H1 (cell line): ENCODE data around the gene SSH2. TPM values are rescaled to one million over a fixed set of nuclear protein-coding genes. Genes with fewer than 3 reads are reported as not detected.
A peak's percentile ranks its signal among the peaks of the same experiment; 100 is the strongest.

ENCODE experiments used
- ASH2L ChIP-seq: fragments of 200-600, 300-600 bp; sonication (generic); IDR thresholded peaks from one replicate; pipeline ENCODE4 v1.7.1; 2017; ENCODE audit warnings: low read length
- CHD2 ChIP-seq: IDR thresholded peaks from 2 replicates; pipeline ENCODE4 v1.6.1; 2012; ENCODE audit warnings: low read length, improper control_type of control experiment
- CTBP2 ChIP-seq: IDR thresholded peaks from 2 replicates; pipeline ENCODE4 v1.7.0; 2011; ENCODE audit warnings: borderline replicate concordance, mild to moderate bottlenecking, moderate library complexity, mixed read lengths, low read length; ENCODE audit not compliant: insufficient read depth, insufficient read length
- EGR1 ChIP-seq: IDR thresholded peaks from 2 replicates; pipeline ENCODE4 v1.6.1; 2011; ENCODE audit warnings: low read depth, low read length, borderline replicate concordance
- JUN ChIP-seq: IDR thresholded peaks from 2 replicates; pipeline ENCODE4 v1.6.1; 2011; ENCODE audit warnings: low read depth, mild to moderate bottlenecking, improper control_type of control experiment, low read length
- KDM1A ChIP-seq: fragments of 200-600, 300-600 bp; sonication (generic); IDR thresholded peaks from 2 replicates; pipeline ENCODE4 v1.7.1; 2016; ENCODE audit warnings: mild to moderate bottlenecking, low read length, borderline replicate concordance
- KDM4A ChIP-seq: IDR thresholded peaks from one replicate; pipeline ENCODE4 v1.7.1; 2012; ENCODE audit warnings: low read depth, mild to moderate bottlenecking, moderate library complexity, low read length, inconsistent platforms; ENCODE audit not compliant: severe bottlenecking
- PHF8 ChIP-seq: fragments of 200-600 bp; sonication (generic); conservative IDR thresholded peaks from 2 replicates; pipeline ENCODE4 v1.7.1; 2012; ENCODE audit warnings: low read depth, mild to moderate bottlenecking, inconsistent platforms, low read length, moderate library complexity
- RBBP5 ChIP-seq: IDR thresholded peaks from 2 replicates; pipeline ENCODE4 v1.7.1; 2012; ENCODE audit warnings: low read depth, mild to moderate bottlenecking, inconsistent platforms, low read length, moderate library complexity, borderline replicate concordance
- SAP30 ChIP-seq: fragments of 300-600 bp; sonication (generic); IDR thresholded peaks from 2 replicates; pipeline ENCODE4 v1.7.1; 2012; ENCODE audit warnings: low read length, moderate library complexity, mild to moderate bottlenecking, inconsistent platforms; ENCODE audit not compliant: insufficient read depth, insufficient replicate concordance
- polyA plus RNA-seq, 7 experiments: library from polyadenylated mRNA; depleted of rRNA in 3 of 7; stranded (reverse) in 5 of 7; unstranded in 2 of 7; fragments of >200 nt in 5 of 7; fragments of 200-250 nt in 2 of 7; gene quantifications; 1 replicate in 5 of 7; 2 replicates in 1 of 7; 4 replicates in 1 of 7; pipeline versions ENCODE4 v1.2.1 to v1.2.3, GENCODE V29; 2011 to 2013; ENCODE audit warnings: missing spikeins in 2 of 7, mixed read lengths in 2 of 7
- total RNA-seq: library from RNA; stranded (reverse); fragmentation: NEBNext Ultra II Directional; extraction: Animal tissue kit (Norgen Biotek cat#: 25700); gene quantifications from 2 replicates; pipeline ENCODE4 v1.2.1, GENCODE V29; 2021

The SSH2 gene
- total and polyA plus RNA-seq, 2 of the 8 experiments (the other 6 are each of a cell fraction or from before 2014, with no cell fraction given), result 5.2 to 15.9 TPM

DNA sequence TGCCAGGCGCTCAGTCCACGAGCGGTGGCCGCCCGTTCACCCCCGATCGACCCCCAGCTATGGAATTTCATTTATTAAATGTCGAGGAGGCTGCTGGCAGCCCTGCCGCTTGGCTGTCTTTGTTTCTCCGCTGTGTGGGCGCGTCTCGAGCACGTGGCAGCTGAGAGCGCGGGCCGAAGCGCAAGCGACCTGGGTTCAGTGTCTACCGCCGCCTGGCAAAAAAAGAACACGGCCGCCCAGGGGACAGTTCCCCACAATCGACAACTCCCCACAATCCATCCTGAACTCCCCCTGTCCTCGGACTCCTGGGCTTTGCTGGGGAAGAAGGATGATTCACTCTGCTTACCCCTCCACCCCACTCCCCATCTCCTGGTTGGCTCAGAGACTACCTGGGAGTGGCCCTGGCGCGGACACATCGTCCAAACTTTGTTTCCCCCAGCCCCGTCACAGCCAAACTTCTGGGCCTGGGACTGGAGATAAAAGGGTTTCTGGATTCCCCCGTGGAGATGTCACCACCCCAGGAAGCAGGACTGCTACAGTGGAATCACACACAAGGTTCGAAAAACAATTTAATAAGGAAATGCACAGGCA lies 338.8 kb downstream of the SSH2 start (continued):
- TF ChIP-seq EGR1 (0 out of 2 replicates have a peak, but pooled peaks have one; percentile 25), KDM1A (no peak), JUN (no peak), RBBP5 (peak; percentile 33; the same call in 1 of the 2 replicates), SAP30 (peak; percentile 90), ASH2L (peak; percentile 87), CHD2 (peak; percentile 8; the same call in 1 of the 2 replicates), CTBP2 (peak; percentile 80), PHF8 (0 out of 2 replicates have a peak, but pooled peaks have one; percentile 42), KDM4A (peak; percentile 95)
